ENCODE measurements around the gene PELO.

The PELO gene

DNA sequence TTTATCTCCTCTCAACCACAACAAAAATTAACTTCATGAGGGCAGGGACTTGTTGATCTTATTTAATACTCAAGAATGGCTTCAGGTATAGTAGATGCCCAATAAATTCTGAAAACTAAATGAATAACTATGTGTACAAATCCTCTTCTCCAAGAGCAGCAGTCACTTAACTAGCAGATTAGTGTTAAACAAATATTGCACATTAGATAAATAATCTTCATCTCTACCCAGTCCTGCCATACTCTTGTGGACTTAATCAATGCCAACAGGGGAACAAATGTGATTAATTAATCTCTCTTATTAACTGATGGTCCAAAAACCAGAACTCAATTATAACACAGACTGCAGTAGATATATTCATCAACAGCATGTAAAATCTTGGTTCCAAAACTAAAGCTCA lies 15.0 kb upstream of the PELO start:
- Histone ChIP-seq H3K9me3 (ENCODE audit: control insufficient read depth, low read length) (no peaks in the 10 kb centered on the region), H3K27ac (ENCODE audit: low read depth, low read length, severe bottlenecking) (no peak overlapping the region), H3K4me3 (ENCODE audit: extremely low read depth, insufficient read depth, low read length, poor library complexity, severe bottlenecking) (no peak overlapping the region), H3K36me3 (ENCODE audit: control insufficient read depth, insufficient read depth, low read length) (no peaks in the 10 kb centered on the region), H3K4me1 (ENCODE audit: control insufficient read depth, insufficient read depth, low read length, poor library complexity, severe bottlenecking) (no peaks in the 10 kb centered on the region)

DNA sequence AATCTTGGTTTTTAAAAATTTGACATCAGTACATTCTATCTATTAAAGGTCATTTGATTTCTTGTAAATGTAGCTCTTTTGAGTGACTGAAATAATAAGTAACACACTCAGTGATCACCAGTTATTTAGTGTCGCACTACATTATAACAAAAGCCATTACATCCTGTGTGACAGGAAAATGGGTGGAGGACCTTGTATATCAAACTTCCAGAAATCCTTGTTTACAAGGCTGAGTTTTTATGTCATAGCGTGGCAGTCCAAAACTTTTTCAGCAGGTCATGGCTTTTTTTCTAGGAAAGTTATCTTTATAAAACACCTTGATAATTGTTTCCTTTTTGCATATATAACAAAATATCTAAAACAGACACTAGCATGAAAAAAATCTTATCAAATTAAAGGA lies 14.4 kb upstream of the PELO start:
- no CpG with 5 or more reads among the region's 2 CpGs for WGBS, 2 experiments (ENCODE audit: insufficient coverage in 2 of 2)
- Histone ChIP-seq H3K36me3 (ENCODE audit: control insufficient read depth, insufficient read depth, low read length) (no peaks in the 10 kb centered on the region), H3K4me3 (ENCODE audit: extremely low read depth, insufficient read depth, low read length, poor library complexity, severe bottlenecking) (no peak overlapping the region), H3K27ac (ENCODE audit: low read depth, low read length, severe bottlenecking) (no peak overlapping the region), H3K9me3 (ENCODE audit: control insufficient read depth, low read length) (no peaks in the 10 kb centered on the region), H3K4me1 (ENCODE audit: control insufficient read depth, insufficient read depth, low read length, poor library complexity, severe bottlenecking) (no peaks in the 10 kb centered on the region)

DNA sequence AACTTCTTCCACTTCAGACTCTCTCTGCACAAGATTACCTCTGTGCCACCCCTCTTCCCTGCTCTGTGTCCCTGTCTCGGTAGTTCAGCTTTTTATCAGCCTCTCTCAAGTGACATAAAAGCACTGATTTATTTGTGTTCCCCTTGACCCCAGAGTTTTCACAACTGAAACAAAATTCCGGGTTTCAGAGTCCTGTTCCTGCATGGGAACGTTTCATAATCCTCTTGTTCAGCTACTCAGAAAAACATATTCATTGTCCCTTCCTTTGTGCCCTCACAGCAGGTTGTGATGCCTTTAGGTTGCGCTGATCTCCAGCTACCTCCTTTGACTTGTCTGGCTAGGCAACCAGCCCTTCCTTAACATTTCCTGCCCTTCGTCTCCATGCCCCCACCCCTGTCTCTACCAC lies 13.7 kb upstream of the PELO start:
- Histone ChIP-seq H3K9me3 (ENCODE audit: control insufficient read depth, low read length) (no peaks in the 10 kb centered on the region), H3K36me3 (ENCODE audit: control insufficient read depth, insufficient read depth, low read length) (no peaks in the 10 kb centered on the region), H3K27ac (ENCODE audit: low read depth, low read length, severe bottlenecking) (no peak overlapping the region), H3K4me1 (ENCODE audit: control insufficient read depth, insufficient read depth, low read length, poor library complexity, severe bottlenecking) (no peaks in the 10 kb centered on the region), H3K4me3 (ENCODE audit: extremely low read depth, insufficient read depth, low read length, poor library complexity, severe bottlenecking) (no peak overlapping the region)
- WGBS, 2 experiments (ENCODE audit: insufficient coverage in 2 of 2): 36 to 37% methylated on average over 4 of the region's 5 CpGs

DNA sequence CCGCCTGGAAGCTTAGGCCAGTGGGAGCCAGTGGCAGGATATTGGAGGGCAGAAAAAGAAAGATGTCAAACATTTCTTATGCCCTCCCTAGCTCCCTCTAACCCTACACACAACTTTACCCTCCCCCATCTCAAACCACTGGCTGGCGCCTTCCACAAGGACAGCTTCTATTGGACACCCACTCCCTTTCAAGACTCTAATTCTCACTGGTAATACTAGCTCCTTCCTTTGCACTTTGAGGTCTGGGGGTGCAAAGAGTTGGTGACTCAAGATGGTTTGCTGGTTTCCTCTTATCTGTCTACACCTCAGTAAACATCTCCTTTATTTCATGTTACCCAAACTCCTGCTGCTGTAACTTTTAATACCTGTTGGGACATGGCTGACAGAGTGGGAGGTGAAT lies 11.6 kb upstream of the PELO start:
- H3K4me3 ChIP-seq (ENCODE audit: extremely low read depth, insufficient read depth, low read length, poor library complexity, severe bottlenecking): no peak overlapping the region
- no peak overlapping the region for H3K27ac ChIP-seq (ENCODE audit: low read depth, low read length, severe bottlenecking)
- H3K4me1 ChIP-seq (ENCODE audit: control insufficient read depth, insufficient read depth, low read length, poor library complexity, severe bottlenecking): no peaks in the 10 kb centered on the region
- H3K36me3 ChIP-seq (ENCODE audit: control insufficient read depth, insufficient read depth, low read length): no peaks in the 10 kb centered on the region
- H3K9me3 ChIP-seq (ENCODE audit: control insufficient read depth, low read length): no peaks in the 10 kb centered on the region
- 76 to 100% methylated on average over 1 to 2 of the region's 2 CpGs for WGBS, 2 experiments (ENCODE audit: insufficient coverage in 2 of 2)

DNA sequence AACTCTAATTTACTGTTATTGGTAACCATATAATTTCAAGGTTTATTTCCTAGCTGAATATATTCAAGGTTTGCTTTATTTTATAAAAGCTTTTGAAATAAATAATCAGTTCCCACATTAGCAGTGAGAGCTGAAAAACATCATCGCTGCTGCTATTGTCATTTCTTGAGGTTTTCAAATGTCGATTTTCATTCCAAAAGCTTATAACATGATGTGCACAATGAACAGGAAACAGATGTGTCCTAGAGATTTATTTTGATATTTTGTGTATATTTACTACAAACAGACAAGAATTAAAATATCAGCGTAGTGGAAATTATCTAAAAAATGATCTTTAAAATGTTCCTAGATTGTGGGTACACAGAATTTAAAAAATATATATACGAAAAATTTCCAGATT lies 10.5 kb upstream of the PELO start:
- 100% methylated on average over 1 of the region's 4 CpGs; no CpG with 5 or more reads in 1 of the 2 experiments for whole genome bisulfite sequencing, 2 experiments (ENCODE audit: insufficient coverage in 2 of 2)
- Histone ChIP-seq H3K36me3 (ENCODE audit: control insufficient read depth, insufficient read depth, low read length) (no peaks in the 10 kb centered on the region), H3K4me1 (ENCODE audit: control insufficient read depth, insufficient read depth, low read length, poor library complexity, severe bottlenecking) (no peaks in the 10 kb centered on the region), H3K4me3 (ENCODE audit: extremely low read depth, insufficient read depth, low read length, poor library complexity, severe bottlenecking) (no peak overlapping the region), H3K9me3 (ENCODE audit: control insufficient read depth, low read length) (no peaks in the 10 kb centered on the region), H3K27ac (ENCODE audit: low read depth, low read length, severe bottlenecking) (no peak overlapping the region)

DNA sequence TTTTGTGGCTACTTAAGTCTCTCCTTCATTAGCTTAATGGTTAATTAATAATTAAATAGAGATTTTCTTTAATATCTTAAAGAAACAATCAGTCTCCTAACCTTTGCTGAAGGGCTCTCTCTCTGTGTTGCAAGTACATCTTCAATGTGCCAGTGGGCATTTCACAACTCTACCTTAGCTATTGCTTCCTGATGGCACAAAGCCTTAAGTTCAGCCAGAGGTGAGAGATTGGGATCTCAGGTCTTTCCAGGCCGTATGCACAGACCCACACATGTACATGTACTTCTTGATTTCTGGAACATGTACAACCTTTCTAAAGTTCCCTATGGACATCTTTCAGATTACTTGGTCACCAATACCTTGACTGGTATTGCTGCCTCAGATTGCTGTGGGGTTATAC lies 8.9 kb upstream of the PELO start:
- 80 to 100% methylated on average over 1 of the region's 1 CpG for WGBS, 2 experiments (ENCODE audit: insufficient coverage in 2 of 2)

DNA sequence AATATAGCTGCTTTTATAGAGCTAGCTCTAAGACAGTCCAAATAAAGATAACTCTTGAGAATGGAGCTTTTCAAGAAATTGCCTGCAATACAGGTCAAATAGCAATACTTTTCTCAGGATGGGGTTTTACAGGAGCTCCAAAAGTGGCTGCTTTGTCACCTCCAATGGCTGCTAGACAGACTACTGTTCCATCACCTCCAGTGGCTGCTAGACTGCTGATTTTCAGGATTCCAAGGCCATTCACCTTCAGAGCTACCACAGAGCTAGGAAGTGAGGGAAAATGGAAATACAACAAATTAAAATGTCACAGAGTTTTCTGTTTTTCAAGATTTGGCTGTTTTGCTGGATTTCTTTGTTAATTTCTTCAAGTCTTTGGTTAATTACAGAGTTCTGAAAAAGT lies 8.5 kb upstream of the PELO start:
- Histone ChIP-seq H3K27ac (ENCODE audit: low read depth, low read length, severe bottlenecking) (no peak overlapping the region), H3K4me3 (ENCODE audit: extremely low read depth, insufficient read depth, low read length, poor library complexity, severe bottlenecking) (no peak overlapping the region), H3K4me1 (ENCODE audit: control insufficient read depth, insufficient read depth, low read length, poor library complexity, severe bottlenecking) (peaks cover 5% of the 10 kb centered on the region), H3K36me3 (ENCODE audit: control insufficient read depth, insufficient read depth, low read length) (no peaks in the 10 kb centered on the region), H3K9me3 (ENCODE audit: control insufficient read depth, low read length) (no peaks in the 10 kb centered on the region)

More for the DNA sequence above, 8.9 kb upstream of the PELO start:
- no peak overlapping the region for H3K27ac ChIP-seq (ENCODE audit: low read depth, low read length, severe bottlenecking)
- H3K4me3 ChIP-seq (ENCODE audit: extremely low read depth, insufficient read depth, low read length, poor library complexity, severe bottlenecking): no peak overlapping the region
- H3K36me3 ChIP-seq (ENCODE audit: control insufficient read depth, insufficient read depth, low read length): no peaks in the 10 kb centered on the region
- no peaks in the 10 kb centered on the region for H3K9me3 ChIP-seq (ENCODE audit: control insufficient read depth, low read length)
- peaks cover 5% of the 10 kb centered on the region for H3K4me1 ChIP-seq (ENCODE audit: control insufficient read depth, insufficient read depth, low read length, poor library complexity, severe bottlenecking)

DNA sequence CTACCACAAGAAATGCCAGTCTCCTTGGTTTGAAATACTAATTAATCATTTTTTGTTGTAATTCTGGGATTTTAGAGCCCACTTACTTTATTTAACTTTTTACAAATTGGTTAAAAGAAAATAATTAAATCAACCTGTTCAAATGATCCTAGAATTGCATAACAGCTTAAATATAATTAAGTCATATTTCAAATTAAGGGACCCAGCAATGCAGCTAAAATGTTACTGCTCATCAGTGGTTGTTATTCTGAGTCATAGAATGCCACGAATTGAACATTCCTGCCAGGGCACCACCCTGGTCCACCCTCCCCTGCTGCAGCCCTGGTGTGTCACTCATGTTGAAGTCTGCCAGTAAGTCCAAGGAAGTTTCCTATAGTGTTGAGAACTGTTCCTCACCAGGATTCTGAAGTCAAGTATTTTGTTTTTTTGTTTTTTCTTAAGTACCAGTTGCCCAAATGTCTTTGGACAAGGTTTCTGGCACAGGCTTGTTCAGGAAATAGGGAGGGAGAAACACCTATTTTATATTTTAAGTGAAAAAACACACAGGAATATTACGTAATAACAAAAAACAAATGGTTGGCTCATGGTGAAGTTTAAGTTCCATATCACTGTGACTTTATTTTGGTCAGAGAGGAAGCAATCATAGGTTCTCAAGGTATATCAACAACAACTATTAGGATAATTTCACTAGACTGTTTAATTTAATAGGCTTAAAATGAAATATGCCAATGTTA lies 4.3 kb upstream of the PELO start:
- peaks cover 9% of the 10 kb centered on the region for H3K4me1 ChIP-seq (ENCODE audit: control insufficient read depth, insufficient read depth, low read length, poor library complexity, severe bottlenecking)
- no peaks in the 10 kb centered on the region for H3K9me3 ChIP-seq (ENCODE audit: control insufficient read depth, low read length)
- H3K36me3 ChIP-seq (ENCODE audit: control insufficient read depth, insufficient read depth, low read length): no peaks in the 10 kb centered on the region
- WGBS, 2 experiments (ENCODE audit: insufficient coverage in 2 of 2): 57 to 80% methylated on average over 1 of the region's 2 CpGs
- no peak overlapping the region for H3K4me3 ChIP-seq (ENCODE audit: extremely low read depth, insufficient read depth, low read length, poor library complexity, severe bottlenecking)
- no peak overlapping the region for H3K27ac ChIP-seq (ENCODE audit: low read depth, low read length, severe bottlenecking)

DNA sequence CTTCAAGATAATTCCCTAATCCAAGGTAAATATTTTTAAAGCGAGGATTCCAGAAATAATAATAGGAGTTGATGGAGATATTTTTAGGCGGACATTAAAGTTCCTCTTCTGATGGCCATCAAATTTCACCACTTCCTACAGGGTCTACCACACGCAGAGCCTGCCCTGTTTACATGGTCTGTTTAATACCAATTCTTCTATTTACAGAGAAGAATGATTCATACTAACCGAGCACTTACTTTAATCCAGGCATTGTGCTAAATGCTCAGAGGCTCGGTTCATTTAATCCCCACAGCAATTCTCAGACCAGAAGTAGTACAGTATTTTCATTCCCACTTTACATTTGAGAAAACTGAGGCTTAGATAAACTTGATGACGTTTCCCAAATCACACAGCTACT lies 3.0 kb upstream of the PELO start:
- no peaks in the 10 kb centered on the region for H3K36me3 ChIP-seq (ENCODE audit: control insufficient read depth, insufficient read depth, low read length)
- H3K9me3 ChIP-seq (ENCODE audit: control insufficient read depth, low read length): no peaks in the 10 kb centered on the region
- H3K27ac ChIP-seq (ENCODE audit: low read depth, low read length, severe bottlenecking): no peak overlapping the region
- no peak overlapping the region for H3K4me3 ChIP-seq (ENCODE audit: extremely low read depth, insufficient read depth, low read length, poor library complexity, severe bottlenecking)
- H3K4me1 ChIP-seq (ENCODE audit: control insufficient read depth, insufficient read depth, low read length, poor library complexity, severe bottlenecking): peaks cover 9% of the 10 kb centered on the region
- 93 to 95% methylated on average over 2 to 3 of the region's 6 CpGs for whole genome bisulfite sequencing, 2 experiments (ENCODE audit: insufficient coverage in 2 of 2)

DNA sequence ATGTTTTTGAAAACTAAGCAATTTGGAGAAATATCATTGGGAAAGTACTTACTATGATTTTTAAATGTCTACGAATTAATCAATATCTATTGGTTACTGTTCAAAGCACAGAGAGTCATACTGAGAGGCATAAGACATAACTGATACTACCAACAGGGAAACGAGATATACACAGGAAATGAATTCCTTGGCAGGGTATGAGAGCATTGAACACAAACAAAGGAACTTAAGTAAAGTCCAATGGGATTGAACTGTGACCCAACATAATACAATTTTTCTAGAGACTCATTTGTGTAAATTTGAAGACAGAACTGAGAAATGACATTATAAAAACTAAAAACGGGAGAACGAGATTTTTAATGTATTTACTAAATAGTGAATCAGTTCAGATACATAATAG lies 1.3 kb upstream of the PELO start:
- Histone ChIP-seq H3K27ac (ENCODE audit: low read depth, low read length, severe bottlenecking) (no peak overlapping the region), H3K36me3 (ENCODE audit: control insufficient read depth, insufficient read depth, low read length) (peaks cover 7% of the 10 kb centered on the region), H3K4me1 (ENCODE audit: control insufficient read depth, insufficient read depth, low read length, poor library complexity, severe bottlenecking) (peaks cover 9% of the 10 kb centered on the region), H3K9me3 (ENCODE audit: control insufficient read depth, low read length) (no peaks in the 10 kb centered on the region), H3K4me3 (ENCODE audit: extremely low read depth, insufficient read depth, low read length, poor library complexity, severe bottlenecking) (no peak overlapping the region)
- no CpG with 5 or more reads among the region's 4 CpGs for WGBS, 2 experiments (ENCODE audit: insufficient coverage in 2 of 2)

DNA sequence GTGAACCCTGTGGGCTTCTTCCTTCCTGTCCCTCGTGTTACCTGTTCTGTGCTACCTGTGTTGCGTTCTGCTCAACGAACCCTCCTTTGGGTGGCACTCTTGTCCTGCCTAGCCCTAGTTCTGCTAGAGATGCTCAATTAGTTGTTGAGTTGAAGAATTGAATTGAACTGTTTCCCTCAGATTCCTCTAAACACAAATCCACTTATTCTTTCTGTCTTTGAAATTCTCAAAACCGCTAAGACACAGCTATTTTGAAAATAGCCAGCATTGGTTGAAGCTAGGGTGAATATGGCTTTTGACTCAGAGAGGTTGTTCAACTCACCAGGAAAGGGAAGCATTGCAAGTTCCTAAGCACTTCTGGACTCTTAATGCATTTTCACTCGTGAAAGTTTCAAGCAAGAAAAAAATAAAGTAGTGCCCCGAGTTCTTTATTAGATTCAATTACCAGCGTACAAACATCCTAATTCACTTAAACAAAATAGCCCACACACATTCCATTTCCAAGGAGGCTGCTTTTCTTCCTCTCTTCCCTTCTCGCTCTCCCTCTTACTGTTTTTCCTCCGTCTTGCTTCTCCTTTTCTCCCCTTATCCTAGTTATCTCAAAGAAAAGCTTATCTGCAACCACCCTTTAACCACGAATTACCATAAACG lies 642 bp upstream of the PELO start:
- Histone ChIP-seq H3K4me3 (ENCODE audit: extremely low read depth, insufficient read depth, low read length, poor library complexity, severe bottlenecking) (peak overlapping the region; percentile 67), H3K27ac (ENCODE audit: low read depth, low read length, severe bottlenecking) (peak overlapping the region; percentile 91), H3K36me3 (ENCODE audit: control insufficient read depth, insufficient read depth, low read length) (peaks cover 8% of the 10 kb centered on the region), H3K4me1 (ENCODE audit: control insufficient read depth, insufficient read depth, low read length, poor library complexity, severe bottlenecking) (peaks cover 9% of the 10 kb centered on the region), H3K9me3 (ENCODE audit: control insufficient read depth, low read length) (no peaks in the 10 kb centered on the region)
- WGBS, 2 experiments (ENCODE audit: insufficient coverage in 2 of 2): 8 to 12% methylated on average over 6 of the region's 11 CpGs

Measured in mesodermal cell (in vitro differentiated cells).